GM08714 (cell line): ENCODE results near the gene KRTAP1-3.
"Not testable (repeated sequence)": the region's sequence is repeated elsewhere in the genome, so short reads cannot be mapped to it uniquely, and the experiment has no call there.

Experiments used
- H3K4me3 ChIP-seq: fragments of 200-500 bp; sonication (Bioruptor generic); 2 replicates; pipeline ENCODE4 v1.5.1; 2014; ENCODE audit warnings: mild to moderate bottlenecking, low read length, inconsistent platforms
- ZNF274 ChIP-seq: IDR thresholded peaks from 2 replicates; pipeline ENCODE4 v1.6.1; 2012; ENCODE audit warnings: mild to moderate bottlenecking, low read depth, low read length

KRTAP1-3 gene

GRCh38 chr17:41060052-41060604 is 25.5 kb upstream of the KRTAP1-3 start, which contains the start of gene KRTAP2-3:
KRTAP2-3 (minus strand) TSS chr17:41060114; CDS start chr17:41060050, 64 bp downstream.
- no peak within 1 kb of the TSS for H3K4me3 ChIP-seq
- no peak for TF ChIP-seq ZNF274

GRCh38 chr17:41059276-41060051 is 24.8 kb upstream of the KRTAP1-3 start:
- not testable (repeated sequence) for H3K4me3 ChIP-seq

- TF ChIP-seq ZNF274, result no peak
Measured at GRCh38 chr17:41058741-41059140, 24.1 kb upstream of the KRTAP1-3 start.

GRCh38 chr17:41057547-41057946 is 22.9 kb upstream of the KRTAP1-3 start:
- no peak overlapping the region for H3K4me3 ChIP-seq
- TF ChIP-seq ZNF274, result no peak

More at GRCh38 chr17:41058741-41059140, 24.1 kb upstream of the KRTAP1-3 start:
- H3K4me3 ChIP-seq, result no peak overlapping the region

- not testable (repeated sequence) for H3K4me3 ChIP-seq
Measured at GRCh38 chr17:41055130-41055529, 20.5 kb upstream of the KRTAP1-3 start, which contains the start of gene KRTAP2-2. KRTAP2-2 (minus strand) TSS chr17:41055230; CDS start chr17:41055211, 19 bp downstream.

- H3K4me3 ChIP-seq, result not testable (repeated sequence)
Measured at GRCh38 chr17:41054556-41054955, 19.9 kb upstream of the KRTAP1-3 start.

GRCh38 chr17:41054025-41054424 is 19.4 kb upstream of the KRTAP1-3 start:
- no peak for TF ChIP-seq ZNF274
- H3K4me3 ChIP-seq, result no peak overlapping the region

GRCh38 chr17:41052566-41052965 is 17.9 kb upstream of the KRTAP1-3 start:
- TF ChIP-seq ZNF274, result no peak
- H3K4me3 ChIP-seq, result no peak overlapping the region

- no peak for TF ChIP-seq ZNF274
- no peak overlapping the region for H3K4me3 ChIP-seq
Measured at GRCh38 chr17:41049110-41049509, 14.4 kb upstream of the KRTAP1-3 start.

GRCh38 chr17:41048441-41048840 is 13.8 kb upstream of the KRTAP1-3 start:
- no peak overlapping the region for H3K4me3 ChIP-seq
- no peak for TF ChIP-seq ZNF274

GRCh38 chr17:41046735-41047465 is 12.2 kb upstream of the KRTAP1-3 start, which contains the start of gene KRTAP2-1:
KRTAP2-1 (minus strand) TSS chr17:41047316; CDS start chr17:41047267, 49 bp downstream.
- not testable (repeated sequence) for H3K4me3 ChIP-seq

GRCh38 chr17:41042953-41043352 is 8.3 kb upstream of the KRTAP1-3 start:
- no peak overlapping the region for H3K4me3 ChIP-seq
- TF ChIP-seq ZNF274, result no peak

- H3K4me3 ChIP-seq, result not testable (repeated sequence)
Measured at GRCh38 chr17:41040783-41041571, 6.3 kb upstream of the KRTAP1-3 start, which contains the start of gene KRTAP1-1. KRTAP1-1 (minus strand) TSS chr17:41041450; CDS start chr17:41041397, 53 bp downstream.

- no peak for TF ChIP-seq ZNF274
- no peak overlapping the region for H3K4me3 ChIP-seq
Measured at GRCh38 chr17:41037853-41038350, 3.2 kb upstream of the KRTAP1-3 start.
